DMS114 treated with DMSO at 0.1 percent for 48 hours (cell line): Measurements from ENCODE around the gene CEP112.

Source experiments
- DNase-seq: peaks from one replicate; lab custom pipeline; 2025; ENCODE audit not compliant: unreplicated experiment; lab: John Stamatoyannopoulos, UW

Gene CEP112

GRCh38 chr17:66211047-66211810 lies 19.3 kb upstream of the CEP112 start:
- no peak for DNase-seq

DNA sequence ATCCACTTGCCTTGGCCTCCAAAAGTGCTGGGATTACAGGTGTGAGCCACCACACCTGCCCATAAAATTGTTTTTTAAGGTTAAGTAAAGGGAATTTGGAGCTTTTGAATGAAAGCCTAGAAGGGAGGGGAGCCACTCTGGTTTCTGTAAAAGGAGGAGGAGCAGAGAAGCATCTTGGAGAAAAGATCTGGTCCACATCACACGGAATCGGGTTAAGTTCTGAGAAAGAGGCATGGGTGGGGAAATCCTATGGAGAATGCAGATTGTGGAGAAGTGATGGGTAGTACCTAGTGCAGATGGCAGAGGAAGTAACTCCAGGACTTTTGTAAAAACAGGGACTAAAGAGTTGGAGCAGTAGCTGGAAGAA lies 18.3 kb upstream of the CEP112 start:
- DNase-seq = no peak

- no peak for DNase-seq
Observed at GRCh38 chr17:66207936-66208335, 16.0 kb upstream of the CEP112 start.

DNA sequence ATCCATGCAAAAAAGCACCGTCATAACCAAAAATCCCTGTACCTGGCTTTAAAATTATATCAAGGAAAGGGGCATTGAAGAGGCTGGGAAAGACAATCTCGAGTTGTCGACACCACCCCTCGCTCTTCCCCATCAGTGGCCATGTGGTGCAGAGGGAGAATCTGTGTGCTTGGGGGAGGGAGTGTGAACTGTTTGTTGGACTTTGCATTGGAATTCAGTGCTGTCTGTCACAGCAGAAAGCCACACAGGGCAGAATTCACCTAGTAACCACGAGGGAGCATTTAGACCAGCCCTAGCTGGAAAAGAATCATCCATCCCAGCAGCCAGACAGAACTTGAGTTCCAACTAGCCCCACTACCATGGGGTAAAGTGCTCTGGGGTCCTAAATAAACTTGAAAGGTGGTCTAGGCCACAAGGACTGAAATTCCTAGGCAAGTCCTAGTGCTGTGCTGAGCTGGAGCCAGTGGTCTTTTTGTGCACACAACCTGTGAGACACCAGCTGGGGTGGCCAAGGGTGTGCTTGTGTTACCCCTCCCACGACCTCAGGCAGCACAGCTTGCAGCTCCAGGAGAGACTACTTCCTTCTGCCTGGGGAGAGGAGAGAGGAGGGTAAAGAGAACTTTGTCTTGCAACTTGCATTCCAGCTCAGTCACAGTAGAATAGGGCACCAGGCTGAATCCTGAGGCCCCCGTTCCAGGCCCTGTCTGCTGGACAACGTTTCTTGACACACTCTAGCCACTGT lies 11.5 kb upstream of the CEP112 start:
- no peak for DNase-seq

DNA sequence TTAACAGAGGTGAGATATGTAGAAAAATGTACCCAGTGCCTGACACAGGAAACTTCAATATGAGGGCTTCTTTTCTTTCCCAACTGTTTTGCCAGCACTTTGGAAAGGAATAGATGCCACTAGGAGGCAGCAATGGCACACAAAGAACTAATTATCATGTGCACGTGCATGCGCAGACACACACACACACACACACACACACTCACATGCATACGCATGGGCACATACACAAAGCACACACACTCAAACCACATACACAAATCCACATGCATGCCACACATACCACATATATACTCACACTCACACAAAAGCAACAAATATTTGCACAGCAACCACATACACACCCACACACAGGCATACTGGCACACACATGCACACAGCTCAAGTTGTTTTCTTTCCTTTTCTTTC lies 8.8 kb upstream of the CEP112 start:
- DNase-seq = peak; percentile 46

DNA sequence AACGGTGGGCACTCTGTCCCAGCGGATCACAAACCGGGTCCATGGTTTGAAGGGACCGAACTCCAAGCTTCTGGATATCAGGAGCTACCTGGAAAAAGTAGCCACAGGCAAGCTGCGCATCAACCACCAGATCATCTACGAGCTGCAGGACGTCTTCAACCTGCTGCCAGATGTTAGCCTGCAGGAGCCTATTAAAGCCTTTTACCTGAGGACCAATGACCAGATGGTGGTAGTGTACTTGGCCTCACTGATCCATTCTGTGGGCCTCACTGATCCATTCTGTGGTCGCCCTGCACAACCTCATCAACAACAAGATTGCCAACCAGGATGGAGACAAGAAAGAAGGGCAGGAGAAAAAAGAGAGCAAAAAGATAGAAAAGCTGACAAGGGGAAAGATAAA lies 6.3 kb upstream of the CEP112 start:
- no peak for DNase-seq

DNA sequence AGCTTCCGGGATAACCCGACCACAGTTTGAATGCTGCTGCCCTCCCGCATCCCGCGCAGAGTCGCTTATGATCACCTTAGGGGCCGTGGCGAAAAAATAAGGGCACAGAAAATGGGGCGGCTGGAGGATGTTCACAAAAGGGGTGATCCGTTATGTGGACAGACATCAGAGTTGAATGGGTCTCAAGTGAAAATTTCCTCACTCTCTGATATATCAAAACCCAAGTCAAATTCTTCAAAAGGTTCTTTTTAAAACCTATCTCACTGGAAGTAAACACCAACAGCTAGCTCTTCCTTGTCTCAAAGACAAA lies 400 bp upstream of the CEP112 start:
- DNase-seq = peak; percentile 32

GRCh38 chr17:66190738-66191592 lies 968 bp downstream of the CEP112 start:
- DNase-seq = no peak

DNA sequence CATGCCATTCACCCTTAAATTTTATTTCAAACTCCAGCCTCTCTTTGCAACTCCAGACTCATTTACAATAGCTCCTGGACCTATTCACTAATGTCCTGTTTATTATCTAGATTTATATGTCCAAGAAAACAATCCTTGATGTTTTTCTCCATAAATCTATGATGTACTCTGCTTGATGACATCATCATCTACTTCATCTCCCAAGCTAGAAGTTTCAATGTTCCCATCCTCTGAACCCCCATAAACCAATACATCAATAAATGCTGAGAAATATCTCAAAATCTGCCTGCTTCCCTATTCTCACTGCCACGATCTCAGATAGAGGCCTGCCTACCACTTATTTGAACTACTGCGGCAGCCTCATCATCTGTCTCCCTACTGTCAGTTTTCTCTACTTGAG lies 4.2 kb downstream of the CEP112 start:
- no peak for DNase-seq

DNA sequence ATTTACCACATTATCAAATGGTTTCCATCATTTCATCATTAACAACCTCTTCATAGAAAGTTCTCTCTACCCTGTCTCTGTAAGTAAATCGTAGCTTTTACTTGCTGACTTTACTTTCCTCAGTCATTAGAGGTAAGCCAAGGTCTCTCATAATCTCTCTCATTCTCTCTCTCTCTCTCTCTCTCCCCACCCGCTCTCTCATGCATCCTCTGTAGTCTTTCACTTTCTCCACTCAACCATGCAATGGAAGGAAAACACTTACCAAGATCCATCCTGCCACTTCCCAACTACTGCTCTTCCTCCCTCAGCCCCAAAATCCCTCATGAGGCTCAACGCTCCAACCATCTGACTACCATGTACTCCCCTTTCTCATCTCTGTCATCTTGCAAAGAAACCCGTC lies 6.1 kb downstream of the CEP112 start:
- no peak for DNase-seq

- DNase-seq = no peak
Observed at GRCh38 chr17:66184392-66184791, 7.5 kb downstream of the CEP112 start.

DNA sequence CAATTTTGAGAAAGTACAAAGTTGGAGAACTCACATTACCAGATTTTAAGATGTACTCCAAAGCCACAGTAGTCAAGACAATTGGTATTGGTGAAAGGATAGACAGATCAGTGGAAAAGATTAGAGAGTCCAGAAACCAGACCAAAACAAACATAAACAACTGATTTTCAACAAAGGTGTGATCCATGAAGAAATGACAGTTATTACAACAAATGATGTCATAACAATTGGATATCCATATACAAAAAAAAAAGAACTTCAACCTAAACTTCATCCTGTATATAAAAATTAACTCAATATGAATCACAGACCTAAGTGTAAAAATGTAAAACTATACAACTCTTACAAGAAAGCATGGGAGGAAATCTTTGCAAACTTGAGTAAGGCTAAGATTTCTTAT lies 8.4 kb downstream of the CEP112 start:
- no peak for DNase-seq

DNA sequence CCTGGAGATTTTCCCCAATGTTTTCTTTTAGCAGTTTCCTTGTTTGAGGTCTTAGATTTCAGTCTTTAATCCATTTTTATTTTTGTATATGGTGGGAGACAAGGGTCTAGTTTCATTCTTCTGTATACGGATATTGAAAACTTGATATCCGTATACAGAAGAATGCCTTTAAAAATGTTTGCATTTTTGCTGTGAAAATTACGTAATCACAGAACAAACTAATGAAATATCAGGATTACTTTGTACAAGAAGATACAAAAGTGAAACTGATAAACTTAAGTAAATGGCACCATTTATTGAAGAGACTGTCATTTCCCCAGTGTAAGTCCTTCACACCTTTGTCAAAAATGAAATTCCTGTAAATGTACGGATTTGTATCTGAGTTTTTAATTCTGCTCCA lies 13.3 kb downstream of the CEP112 start:
- DNase-seq = no peak

DNA sequence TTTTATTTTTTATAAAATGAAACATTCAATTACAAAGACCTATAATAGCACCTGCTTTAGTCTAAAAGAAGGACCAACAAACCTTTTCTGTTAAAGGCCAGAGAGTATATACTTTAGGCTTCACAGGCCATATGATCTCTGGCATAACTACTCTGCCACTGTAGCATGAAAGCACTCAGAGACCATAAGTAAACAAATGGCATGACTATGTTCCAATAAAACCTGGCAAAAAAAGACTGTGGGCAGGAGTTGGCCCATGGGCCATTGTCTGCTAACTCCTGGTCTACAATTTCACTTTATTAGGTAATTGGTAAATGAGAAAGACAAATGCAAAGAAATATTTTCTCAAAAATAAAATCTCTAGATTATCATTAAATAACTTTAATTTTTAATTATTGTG lies 14.9 kb downstream of the CEP112 start:
- no peak for DNase-seq

- no peak for DNase-seq
Observed at GRCh38 chr17:66175892-66176291, 16.0 kb downstream of the CEP112 start.

DNA sequence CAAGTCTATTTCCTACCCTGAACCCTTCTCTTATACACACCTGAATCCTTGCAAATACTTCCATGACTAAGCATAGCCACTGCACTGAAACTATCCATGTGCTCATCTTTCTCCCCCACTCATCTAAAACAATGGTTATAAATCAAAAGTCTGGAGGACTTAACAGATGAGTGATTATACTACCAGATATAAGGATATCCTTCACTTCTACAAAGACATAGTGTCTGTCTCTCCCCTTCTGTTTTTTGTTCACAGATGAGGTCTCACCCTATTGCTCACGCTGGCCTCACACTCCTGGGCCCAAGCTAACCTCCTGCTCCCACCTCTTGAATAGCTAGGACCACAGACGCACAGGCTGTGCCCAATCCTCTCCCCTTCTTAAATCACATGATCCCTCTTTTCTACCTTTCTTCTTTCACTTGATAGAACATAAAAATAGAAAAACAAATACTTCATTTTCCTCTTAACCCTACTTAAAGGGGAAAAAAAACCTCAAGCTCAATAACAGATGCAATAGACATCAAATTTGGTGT lies 19.2 kb downstream of the CEP112 start:
- no peak for DNase-seq

DNA sequence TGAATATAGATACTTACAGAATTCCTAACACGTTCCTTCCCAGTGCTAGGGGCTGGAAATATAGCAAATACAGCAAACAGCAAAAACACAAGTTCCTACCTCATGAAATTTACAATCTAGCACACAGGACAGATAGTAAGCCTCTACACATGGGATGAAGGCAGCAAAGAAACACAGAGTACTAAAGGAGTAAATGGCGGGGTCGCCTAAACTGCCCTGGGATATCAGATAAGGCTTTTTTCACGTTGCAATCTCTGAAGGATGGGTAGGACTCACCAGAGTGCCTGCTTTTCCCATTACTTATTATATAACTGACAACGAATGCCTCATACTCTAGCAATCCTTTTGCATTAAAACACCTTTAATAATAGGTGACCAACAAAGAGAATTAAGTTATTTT lies 19.8 kb downstream of the CEP112 start:
- no peak for DNase-seq

DNA sequence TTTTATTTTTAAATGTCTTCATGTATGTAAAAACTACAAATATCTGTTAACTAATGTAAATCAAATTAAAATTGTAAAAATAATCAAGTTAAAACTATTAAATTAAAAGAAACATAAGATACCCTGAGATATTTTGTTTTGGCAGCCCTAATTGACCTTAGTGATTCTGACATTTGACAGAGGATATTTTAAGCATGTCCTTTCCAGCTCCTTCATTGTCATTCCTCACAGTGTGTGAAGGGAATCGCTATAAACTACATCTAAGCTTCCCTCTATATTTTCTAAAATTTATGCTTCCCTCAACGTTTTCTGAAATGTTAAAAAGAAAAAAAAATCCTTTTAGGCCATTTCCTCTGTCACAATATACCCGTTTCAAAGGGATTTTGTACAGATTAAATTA lies 20.2 kb downstream of the CEP112 start:
- DNase-seq = no peak

GRCh38 chr17:66171172-66171571 lies 20.8 kb downstream of the CEP112 start:
- DNase-seq = no peak

GRCh38 chr17:66169839-66170238 lies 22.1 kb downstream of the CEP112 start:
- no peak for DNase-seq

DNA sequence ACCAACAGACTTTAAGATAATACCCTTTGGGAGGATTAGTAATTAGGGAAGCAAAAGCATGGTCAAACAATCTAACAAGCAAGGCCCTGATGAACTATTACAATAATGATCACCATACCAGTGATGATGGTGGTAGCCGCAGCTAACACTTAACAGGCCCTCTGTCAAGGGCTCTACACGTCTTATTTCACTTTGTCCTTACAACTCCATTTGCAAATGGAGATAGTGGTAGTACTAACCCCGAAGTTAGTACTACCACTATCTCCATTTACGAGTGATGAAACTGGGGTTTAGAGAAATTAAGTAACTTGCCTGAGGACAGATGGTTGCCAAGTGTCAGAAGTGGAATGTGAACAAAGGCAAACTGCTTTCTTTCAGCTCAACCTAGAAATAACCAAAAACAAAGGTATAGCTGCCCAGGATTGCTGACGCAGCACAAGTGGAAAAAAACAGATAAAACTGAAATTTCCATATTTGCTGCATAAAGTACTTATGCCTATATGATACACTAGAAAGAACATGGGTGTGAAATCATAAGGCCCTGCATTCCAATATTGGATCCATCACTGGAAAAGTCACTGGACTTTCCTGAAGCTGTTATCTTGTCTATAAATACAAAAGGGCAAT lies 24.6 kb downstream of the CEP112 start:
- no peak for DNase-seq
